Stimulated activated CD4-positive, alpha-beta T cell treated with anti-CD3 and anti-CD28 coated beads, Interleukin-12 subunit alpha, Interleukin-12 subunit beta, amount 100 ng/mL, for 4 hours (primary cell): Measurements from ENCODE around the gene THRSP.
"Not testable (repeated sequence)": the region's sequence is repeated elsewhere in the genome, so short reads cannot be mapped to it uniquely, and the experiment has no call there.

Experiments used
- DNase-seq: peaks from one replicate; pipeline ENCODE4 v3.0.0-alpha.2; 2020

Gene THRSP

DNA sequence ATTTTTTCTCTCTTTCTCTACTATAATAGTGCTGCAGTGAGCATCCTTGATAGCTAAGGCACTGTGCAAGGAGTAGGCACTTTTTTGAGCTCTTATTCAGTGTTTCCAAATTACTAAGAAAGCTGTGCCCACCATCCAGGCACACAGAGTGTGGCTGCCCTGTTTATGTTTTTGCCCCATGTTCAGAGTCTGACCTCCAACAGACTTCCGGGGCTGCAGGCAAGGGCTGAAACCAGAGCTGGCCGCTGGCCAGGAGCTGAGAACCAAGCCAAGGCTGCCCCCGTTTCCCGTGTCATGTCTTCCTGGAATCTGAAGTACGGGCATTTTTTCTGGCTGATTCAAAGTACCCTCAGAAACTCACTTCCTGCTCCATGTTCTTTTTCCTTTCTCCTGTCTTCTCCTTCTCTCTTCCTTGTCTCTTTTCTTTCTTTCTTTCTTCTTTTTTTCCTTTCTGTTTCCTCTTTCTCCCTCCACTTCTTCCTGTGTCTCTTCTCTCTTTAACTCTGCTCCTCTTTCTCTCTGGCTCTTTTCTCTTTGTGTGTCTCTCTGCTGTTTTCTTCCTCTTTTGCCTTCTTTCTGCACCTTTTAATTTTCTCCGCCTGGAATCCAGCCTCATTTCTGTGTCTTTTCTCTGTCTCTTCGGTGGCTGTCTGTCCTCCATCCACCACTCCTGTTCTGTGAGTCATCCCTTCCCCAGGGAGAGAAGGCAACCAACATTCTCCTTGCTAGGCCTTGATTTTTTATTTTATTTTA, 23.6 kb upstream of the THRSP start:
- no peak for DNase-seq

DNA sequence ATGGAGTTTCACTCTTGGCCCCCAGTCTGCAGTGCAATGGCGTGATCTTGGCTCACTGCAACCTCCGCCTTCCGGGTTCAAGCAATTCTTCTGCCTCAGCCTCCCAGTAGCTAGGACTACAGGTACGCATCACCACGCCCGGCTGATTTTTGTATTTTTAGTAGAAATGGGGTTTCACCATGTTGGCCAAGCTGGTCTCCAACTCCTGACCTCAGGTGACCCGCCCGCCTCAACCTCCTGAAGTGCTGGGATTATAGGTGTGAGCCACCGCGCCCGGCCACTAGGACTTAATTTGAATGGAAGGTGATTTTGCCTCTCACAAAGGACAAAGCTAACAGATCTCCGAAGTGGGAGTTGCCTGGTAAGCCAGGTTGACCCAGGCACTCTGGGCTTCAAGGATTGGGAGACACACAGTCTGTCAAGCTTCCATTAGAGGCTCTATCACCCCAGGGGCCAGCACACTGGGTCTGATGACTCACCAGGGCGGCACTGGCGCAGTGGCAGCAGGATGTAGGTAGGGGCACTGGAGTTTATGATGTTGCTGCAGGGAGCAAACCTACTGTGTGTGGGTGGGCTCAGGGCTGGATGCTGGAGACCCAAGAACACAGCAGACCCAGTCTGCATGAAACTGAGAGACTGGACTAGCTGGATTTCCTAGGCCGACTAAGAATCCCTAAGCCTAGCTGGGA, 22.8 kb upstream of the THRSP start:
- no peak for DNase-seq

DNA sequence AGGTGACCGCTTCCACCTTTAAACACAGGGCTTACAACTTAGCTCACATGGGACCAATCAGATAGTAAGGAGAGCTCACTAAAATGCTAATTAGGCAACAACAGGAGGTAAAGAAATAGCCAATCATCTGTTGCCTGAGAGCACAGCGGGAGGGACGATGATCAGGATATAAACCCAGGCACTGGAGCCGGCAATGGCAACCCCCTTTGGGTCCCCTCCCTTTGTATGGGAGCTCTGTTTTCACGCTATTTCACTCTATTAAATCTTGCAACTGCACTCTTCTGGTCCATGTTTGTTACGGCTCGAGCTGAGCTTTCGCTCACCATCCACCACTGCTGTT, 22.3 kb upstream of the THRSP start:
- not testable (repeated sequence) for DNase-seq

DNA sequence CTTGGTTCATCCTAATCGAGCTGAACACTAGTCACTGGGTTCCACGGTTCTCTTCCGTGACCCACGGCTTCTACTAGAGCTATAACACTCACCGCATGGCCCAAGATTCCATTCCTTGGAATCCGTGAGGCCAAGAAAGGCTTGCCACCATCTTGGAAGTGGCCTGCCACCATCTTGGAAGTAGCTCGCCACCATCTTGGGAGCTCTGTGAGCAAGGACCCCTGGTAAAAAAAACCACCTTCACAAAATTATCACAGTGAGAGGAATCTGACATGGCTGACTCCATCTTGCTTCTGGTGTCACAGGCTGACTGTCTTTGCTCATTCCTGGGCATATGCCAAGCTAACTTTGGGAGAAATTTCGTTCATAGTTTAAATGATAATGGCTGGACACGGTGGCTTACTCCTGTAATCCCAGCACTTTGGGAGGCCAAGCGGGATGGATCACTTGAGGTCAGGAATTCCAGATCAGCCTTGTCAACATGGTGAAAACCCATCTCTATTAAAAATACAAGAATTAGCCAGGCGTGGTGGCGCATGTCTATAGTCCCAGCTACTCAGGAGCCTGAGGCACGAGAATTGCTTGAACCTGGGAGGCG, 21.7 kb upstream of the THRSP start:
- no peak for DNase-seq

DNA sequence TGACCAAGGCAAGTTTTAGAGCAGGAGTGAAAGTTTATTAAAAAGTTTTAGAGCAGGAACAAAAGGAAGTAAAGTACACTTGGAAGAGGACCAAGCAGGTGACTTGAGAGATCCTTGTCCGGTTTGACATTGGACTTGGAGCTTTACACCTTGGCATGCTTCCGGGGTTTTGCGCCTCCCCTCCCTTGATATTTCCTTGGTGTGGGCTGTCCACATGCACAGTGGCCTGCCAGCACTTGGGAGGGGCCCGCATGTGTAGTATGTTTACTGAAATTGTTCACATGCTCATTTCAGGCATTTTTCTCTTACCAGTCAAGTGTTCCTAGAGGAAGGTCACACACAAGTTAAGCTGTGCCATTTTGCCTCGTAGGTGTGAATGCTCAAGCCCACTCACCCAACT, 19.0 kb upstream of the THRSP start:
- no peak for DNase-seq

DNA sequence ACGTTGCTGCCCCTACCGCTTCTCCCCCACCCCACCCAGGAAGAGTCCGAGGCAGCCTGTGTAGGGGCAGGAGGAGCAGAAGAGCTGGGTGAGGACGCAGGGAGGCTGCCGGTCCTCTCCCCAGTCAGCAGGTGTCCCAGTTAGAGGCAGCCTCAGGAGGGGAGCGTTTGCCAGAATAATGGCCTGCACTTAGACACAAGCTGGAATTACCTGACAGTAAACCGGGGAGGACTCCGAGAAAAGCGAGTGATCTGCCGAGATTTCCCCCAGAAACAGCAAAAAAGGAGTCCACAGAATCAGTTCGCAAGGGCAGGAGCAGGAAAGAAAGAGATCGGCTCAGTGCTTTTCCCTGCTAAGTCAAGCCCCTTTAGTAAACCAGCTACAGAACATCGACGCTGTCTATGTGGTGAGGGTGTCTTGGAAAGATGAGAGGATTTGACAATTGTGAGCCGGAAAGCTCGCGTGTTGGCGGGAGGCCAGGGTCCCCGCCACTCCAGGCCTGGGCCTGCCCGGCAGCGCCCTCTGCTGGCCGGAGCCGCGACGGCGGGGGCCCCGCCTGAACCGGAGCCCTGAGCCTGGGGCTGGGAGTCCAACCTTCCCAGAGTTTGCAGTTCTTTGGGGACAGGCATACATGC, 17.7 kb upstream of the THRSP start:
- DNase-seq: peak; percentile 77

DNA sequence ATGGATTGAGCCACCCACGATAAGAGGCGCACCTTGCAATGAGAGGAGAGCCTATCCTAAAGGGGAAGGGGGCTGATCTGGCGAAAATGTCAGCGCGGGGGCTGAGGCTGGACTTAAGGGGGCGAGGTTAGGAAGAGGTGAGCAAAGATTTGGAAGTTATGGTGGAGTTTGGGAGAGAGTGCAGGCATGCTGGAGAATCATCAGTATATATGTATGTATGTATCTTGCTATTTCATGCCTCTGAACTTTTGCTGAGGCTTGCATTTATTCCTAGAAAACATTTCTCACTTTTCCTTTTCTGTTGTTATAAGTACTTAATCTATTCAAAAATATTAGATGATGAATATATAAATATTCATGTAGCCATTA, 17.2 kb upstream of the THRSP start:
- no peak for DNase-seq

DNA sequence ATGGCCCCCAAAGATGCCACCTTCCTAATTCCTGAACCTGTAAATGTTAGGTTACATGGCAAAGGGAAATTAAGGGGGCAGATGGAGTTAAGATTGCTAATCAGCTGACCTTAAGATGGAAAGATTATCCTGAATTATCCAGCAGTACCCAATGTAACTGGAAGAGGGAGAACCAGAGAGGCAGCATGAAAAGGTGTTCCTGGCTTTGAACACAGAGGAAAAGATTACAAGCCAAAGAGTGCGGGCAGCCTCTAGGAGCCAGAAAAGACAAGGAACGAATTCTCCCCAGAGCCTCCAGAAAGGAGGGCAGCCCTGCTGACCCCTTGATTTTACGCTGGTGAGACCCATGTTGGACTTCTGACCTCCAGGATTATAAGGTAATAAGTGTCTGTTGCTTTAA, 15.1 kb upstream of the THRSP start:
- DNase-seq: no peak

DNA sequence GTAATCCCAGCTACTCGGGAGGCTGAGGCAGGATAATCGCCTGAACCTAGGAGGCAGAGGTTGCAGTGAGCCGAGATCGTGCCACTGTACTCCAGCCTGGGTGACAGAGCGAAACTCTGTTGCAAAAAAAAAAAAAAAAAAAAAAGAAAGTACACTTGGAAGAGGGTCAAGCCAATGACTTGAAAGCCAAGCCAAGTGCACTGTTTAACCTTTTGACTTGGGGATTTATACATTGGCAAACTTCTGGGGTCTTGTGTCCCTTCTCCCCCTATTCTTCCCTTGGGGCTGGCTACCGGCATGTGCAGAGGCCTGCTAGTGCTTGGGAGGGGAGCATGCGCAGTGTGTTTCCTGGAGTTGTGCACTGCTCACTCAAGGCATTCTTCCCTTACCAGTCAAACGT, 14.3 kb upstream of the THRSP start:
- DNase-seq: no peak

DNA sequence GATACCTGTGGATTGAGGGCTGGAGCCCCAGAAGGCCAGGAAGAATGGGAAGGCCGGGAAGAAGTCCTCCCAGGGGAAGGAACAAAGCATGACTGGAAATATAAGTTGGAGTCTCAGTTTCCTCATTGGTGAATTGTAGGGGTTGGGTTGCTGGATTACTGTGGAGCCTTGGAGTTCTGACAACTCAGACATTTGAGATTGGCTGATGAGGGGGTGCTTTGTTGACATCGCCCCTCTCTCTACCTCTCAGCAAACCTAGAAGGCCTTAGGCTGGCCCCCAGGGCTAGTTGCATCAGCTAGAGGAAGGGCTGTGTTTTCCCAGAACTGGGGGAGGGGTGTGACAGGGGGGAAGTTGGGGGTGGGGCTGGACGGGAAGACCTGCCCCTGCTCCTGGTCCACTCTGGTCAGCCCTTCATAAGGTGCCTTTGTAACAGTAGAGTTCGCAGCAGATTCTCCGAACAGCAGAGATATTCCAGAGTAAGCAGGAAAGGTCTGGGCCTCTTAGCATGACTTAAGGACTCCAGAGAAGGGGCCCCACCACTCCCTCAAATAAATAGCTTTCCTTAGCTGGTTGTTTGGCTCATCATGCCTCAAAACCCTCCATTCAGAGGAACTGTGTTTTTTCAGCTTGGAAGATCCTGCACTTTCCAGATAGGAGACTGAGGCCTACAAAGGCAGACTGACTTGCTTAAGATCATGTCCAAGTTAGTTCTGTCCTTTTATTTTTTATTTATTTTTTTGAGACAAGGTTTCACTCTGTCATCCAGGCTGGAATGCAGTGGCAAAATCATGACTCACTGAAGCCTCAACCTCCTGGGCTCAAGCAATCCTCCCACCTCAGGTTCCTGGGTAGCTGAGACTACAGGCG, 12.5 kb upstream of the THRSP start:
- DNase-seq: no peak

DNA sequence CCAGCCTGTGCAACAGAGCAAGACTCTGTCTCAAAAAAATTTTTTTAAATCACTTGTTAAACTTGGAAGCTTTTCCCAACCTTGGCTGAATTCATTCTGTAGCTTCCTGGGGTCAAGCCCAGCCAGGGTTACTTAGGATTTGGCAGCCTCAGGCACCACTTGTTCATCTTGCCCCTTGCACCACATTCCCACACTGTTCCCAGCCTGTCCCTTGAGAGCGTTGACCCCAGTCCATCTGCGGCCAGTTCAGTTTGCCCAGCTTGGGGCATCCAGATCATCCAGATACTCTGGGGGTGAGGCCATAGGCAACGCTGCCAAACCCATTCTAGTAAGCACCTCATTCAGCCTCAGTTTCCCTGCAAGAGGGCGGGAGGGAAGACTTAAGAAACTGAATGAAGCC, 8.7 kb upstream of the THRSP start:
- DNase-seq: no peak

DNA sequence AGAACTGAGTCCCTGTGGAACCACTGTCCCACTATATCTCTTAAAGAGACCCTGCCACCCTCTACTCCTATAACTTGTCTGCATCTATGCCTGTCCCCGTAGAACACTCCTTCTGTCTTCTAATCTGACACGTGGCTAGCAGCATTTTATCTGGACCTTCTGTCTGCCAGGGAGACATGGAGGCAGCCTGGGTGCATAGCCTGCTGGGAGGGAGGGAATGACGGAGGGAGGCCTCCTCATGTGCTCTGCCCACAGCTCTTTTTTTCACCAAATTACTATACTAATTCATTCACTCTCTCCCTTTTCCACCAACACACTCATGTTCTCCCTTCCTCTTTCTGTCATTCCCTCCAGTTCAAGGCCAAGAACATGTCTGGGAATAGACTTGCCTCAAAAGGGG, 7.6 kb upstream of the THRSP start:
- no peak for DNase-seq

DNA sequence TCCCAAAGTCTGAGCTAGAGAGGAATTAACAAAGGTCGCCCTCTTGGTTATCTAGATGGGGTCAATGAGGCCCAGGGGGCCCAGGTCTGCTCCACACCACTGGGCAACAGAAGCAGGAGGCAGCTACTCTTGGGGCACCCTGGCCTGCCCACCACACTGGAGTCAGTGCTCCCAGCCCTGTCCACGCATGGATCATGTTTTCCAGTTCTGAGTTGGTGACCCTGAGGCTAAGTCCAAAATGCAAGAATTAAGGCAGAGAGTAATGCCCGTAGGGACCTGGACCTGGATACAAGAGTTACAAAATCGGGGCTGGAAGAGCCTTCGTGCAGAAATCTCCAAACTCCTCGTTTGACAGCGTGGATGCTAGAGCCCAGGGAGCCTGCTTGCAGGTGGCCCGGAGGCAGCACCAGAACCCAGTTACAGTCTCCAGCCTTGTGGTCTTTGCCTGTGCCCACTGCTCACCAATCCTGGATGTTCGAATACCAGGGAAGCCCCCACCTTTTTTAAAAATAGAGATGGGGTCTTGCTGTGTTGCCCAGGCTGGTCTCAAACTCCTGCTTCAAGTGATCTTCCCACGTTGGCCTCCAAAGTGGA, 6.1 kb upstream of the THRSP start:
- DNase-seq: no peak

DNA sequence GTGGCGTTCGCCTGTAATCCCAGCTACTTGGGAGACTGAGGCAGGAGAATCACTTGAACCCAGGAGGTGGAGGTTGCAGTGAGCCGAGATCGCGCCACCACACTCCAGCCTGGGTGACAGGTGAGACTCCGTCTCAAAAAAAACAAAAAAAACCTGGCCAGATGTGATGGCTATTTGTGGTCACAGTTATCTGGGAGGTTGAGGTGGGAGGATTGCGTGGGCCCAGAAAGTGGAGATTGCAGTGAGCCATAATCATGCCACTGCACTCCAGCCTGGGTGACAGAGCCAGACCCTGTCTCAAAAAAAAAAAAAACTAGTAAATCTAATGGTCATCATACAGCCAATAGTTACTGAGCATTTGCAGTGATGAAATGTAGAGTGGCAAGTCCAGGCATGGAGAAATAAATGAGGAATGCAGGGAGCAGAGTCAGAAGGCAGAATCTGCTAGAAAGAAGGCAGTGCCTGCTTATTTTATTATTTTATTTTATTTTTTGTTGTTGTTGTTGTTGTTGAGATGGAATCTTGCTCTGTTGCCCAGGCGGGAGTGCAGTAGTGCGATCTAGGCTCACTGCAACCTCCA, 3.8 kb upstream of the THRSP start:
- DNase-seq: not testable (repeated sequence)

DNA sequence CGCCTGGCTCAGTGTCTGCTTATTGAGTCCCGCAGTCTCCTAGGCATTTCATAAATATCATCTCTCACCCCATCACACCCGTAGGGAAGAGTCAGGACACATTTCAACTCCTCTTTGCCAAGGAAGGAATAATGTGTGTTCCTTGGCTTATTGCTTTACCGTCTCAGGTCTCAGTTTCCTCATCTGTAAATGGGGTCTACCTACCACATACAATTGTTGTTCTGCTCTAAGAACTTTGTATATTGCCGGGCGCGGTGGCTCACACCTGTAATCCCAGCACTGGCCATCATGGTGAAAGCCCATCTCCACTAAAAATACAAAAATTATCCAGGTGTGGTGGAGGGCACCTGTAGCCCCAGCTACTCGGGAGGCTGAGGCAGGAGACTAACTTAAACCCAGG, 3.1 kb upstream of the THRSP start:
- DNase-seq: no peak

DNA sequence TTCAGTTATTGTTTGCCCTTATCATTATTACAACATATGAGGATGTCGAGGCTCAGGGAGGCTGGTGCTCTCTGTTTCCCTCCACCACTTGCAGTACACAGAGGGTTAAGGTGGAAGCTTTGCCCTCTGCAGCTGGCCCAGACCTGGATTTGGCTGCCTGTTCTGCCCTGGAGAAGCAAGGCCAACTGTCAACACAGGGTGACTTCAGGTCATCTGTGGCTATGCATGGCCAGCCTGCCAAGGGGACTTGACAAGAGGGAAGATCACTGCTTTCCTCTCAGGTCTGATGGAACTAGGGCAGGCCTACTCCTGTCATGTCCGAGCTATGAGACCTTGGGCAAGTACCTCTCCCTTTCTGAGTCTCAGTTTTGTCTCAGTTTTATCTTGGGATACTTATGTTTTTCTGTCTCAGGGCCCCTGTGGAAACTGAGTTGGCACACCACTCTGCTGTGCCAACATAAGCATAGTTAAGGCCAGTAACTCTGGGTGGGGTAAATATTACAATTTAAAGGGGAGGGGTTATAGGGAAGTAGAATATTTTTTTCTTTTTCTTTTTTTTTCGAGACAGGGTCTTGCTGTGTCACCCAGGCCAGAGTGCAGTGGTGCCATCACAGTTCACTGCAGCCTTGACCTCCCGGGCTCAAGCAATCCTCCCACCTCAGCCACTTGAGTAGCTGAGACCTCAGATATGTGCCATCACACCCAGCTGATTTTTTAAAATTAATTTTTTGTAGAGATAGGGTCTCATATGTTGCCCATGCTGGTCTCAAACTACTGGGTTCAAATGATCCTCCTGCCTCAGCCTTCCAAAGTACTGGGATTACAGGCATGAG, 2.4 kb upstream of the THRSP start:
- DNase-seq: no peak

DNA sequence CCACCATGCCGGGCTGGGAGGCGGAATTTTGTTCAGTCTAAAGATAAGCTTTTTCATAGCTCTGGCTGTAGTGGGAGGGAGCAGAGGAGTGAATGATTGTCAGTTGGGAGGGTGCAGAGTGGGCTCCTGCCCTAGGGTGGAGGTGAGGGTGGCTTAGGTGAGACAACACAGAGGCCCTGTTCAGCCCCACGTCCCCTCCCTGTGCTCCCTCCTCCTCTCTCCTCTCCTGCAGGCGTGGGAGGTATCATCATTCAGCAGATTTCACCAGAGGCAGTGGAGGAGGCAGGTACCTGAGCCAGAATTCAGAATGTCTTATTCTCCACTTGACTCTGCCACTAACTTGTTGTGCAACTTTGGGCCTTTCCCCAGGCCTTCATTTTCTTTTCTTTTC, 1.7 kb upstream of the THRSP start:
- DNase-seq: no peak

DNA sequence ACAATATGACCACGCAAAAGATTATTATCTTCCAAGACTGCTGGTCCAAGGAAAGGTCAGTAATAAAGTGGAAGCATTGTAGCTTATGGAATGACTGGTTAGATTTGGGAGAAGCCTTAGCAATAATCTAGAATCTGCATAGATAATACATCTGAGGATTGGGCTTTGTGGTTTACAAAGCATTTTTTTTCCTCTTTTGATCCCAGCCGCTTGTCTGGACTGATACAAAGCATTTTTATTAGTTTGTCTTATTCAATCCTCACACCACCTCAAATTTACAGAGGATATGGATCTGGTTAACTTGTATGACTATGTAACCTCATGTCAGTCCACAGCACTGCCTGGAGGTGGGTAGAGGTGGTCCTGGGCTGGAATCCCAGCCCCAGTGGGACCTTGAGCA, 990 bp upstream of the THRSP start:
- no peak for DNase-seq

DNA sequence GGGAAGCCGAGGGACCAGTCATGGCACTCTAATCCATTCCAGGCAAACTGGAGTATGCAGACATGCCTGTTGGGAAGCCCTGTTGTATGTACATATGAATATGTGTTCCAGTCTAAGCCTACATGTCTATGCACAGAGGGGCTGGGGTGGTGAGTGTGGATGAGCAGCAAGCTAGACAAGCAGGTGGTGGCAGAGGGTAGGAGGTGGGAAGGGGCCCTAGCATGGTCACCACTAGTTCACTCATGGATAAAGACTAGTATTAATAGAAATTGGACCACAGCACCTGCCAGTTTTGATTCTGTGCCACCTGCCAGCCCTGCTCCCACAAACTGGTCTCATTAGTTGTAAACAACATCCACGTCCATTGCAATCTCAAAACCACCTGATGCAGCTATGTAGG, 1.5 kb downstream of the THRSP start:
- no peak for DNase-seq

DNA sequence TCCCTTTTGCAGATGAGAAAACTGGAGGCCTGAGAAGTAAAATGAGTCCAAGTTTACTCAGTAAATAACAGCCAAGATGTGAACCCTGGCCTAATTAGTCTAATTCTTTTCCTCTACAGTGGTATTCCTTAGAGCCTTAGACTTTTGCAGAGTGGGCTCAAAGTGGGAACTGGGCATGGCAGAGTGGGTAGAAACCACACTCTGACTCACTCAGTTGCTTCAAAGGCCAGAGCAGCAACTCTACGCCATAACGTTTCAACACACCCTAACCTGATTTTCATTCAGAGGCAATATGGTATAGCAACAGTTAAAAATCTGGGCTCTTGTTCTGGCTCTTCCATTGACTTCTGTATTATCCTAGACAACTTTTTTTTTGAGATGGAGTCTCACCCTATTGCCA, 2.8 kb downstream of the THRSP start:
- DNase-seq: no peak

DNA sequence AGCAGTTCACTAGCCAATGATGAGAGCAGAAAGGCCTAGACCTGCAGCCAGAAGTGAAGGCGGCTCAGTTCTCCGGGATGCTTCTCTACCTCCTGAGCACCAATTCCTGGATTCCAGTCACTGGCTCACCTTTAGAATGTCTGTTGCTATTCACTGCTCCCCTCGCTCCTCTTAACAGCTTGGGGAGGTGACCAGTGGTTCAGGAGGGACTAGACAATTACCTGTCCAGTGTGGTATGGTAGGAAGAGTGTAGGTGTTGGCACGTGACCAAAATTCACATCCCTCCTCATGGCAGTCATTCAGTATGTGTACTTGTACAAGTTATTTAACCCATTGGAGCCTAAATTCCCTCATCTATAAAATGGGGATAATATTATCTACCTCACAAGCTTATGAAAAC, 4.0 kb downstream of the THRSP start:
- no peak for DNase-seq
